GM18507 (cell line): ENCODE results near the gene DEDD2.
A peak's percentile ranks its signal among the peaks of the same experiment; 100 is the strongest.
"Not testable (repeated sequence)": the region's sequence is repeated elsewhere in the genome, so short reads cannot be mapped to it uniquely, and the experiment has no call there.

ENCODE experiments used
- DNase-seq: peaks from one replicate; pipeline ENCODE4 v3.0.0; 2011; ENCODE audit warnings: low read depth; ENCODE audit not compliant: insufficient read length; ENCODE audit errors: extremely low spot score
- FAIRE-seq: peaks from 2 replicates; lab custom pipeline; 2011; peaks lifted over from hg19 to GRCh38; lab: Jason Lieb, UNC

The DEDD2 gene

GRCh38 chr19:42217520-42218437 is at the start of gene DEDD2:
Gene DEDD2 (minus strand): TSS chr19:42217677. CDS start chr19:42217007, 670 bp downstream.
- DNase-seq, result peak; percentile 95
- FAIRE-seq, result peak; percentile 99

- not testable (repeated sequence) for DNase-seq, FAIRE-seq
Observed at GRCh38 chr19:42266928-42267603, 49.6 kb upstream of the DEDD2 start.

- not testable (repeated sequence) for FAIRE-seq, DNase-seq
Observed at GRCh38 chr19:42266105-42266504, 48.6 kb upstream of the DEDD2 start.

GRCh38 chr19:42261763-42262162 is 44.3 kb upstream of the DEDD2 start:
- no peak for DNase-seq
- no peak for FAIRE-seq

- not testable (repeated sequence) for FAIRE-seq, DNase-seq
Observed at GRCh38 chr19:42257842-42258241, 40.4 kb upstream of the DEDD2 start.

- FAIRE-seq (no peak), DNase-seq (no peak)
Observed at GRCh38 chr19:42255766-42256745, 38.6 kb upstream of the DEDD2 start.

GRCh38 chr19:42254850-42255765 is 37.6 kb upstream of the DEDD2 start, which contains the start of gene ERF:
Gene ERF (minus strand): TSS chr19:42255128. CDS start chr19:42254999, 129 bp downstream.
- DNase-seq (peak; percentile 96), FAIRE-seq (peak; percentile 93)

- peak; percentile 53 for FAIRE-seq
- DNase-seq, result no peak
Observed at GRCh38 chr19:42254089-42254849, 36.8 kb upstream of the DEDD2 start.

- FAIRE-seq, result peak; percentile 74
- no peak for DNase-seq
Observed at GRCh38 chr19:42253245-42254088, 36.0 kb upstream of the DEDD2 start.

- no peak for DNase-seq
- peak; percentile 35 for FAIRE-seq
Observed at GRCh38 chr19:42252365-42253244, 35.1 kb upstream of the DEDD2 start.

GRCh38 chr19:42251572-42252358 is 34.3 kb upstream of the DEDD2 start:
- DNase-seq, result no peak
- no peak for FAIRE-seq

- no peak for FAIRE-seq
- DNase-seq, result no peak
Observed at GRCh38 chr19:42250666-42251531, 33.4 kb upstream of the DEDD2 start.

GRCh38 chr19:42250183-42250665 is 32.7 kb upstream of the DEDD2 start:
- DNase-seq, result no peak
- FAIRE-seq, result no peak

- FAIRE-seq, result no peak
- DNase-seq, result no peak
Observed at GRCh38 chr19:42249769-42250168, 32.3 kb upstream of the DEDD2 start.
